ENCODE results near the gene PPP1R26.

DNA sequence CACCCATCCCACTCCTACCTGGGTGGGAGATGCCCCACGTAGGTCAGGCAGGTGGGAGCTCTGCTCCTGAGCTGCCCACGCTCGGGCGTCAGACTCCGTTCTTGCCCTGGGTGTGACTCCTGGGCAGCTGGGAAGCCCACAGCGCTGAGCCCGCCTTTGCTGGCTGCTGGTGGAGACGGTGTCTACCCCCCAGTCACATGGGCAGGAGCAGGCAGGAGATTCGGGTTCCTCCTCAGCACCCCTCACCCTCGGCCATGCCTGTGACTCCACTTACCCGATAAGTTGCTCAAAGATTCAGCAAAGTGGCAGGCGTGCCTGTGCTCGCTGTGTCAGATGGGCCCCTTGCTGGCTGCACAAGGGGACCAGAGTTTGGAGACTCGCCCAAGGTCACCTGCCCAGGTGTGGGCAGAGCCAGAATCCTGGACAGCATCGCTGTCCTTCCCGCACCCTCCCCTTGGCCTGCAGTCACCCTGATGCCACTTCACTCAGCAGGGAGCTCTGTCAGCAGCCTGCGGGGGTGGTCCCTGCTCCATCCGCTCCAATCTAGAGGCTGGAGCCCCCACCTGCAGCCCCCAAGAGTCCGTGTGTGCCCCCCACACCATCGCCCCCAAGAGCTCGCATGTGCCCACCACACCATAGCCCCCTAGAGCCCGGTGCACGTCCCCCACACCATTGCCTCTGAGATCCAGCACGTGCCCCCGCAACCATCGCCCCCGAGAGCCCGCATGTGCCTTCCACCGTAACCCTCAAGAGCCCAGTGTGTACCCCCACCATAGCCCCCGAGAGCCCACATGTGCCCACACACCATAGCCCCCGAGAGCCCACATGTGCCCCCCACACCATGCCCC is 45.9 kb downstream of the PPP1R26 start:
- TF ChIP-seq, protein P1, sequence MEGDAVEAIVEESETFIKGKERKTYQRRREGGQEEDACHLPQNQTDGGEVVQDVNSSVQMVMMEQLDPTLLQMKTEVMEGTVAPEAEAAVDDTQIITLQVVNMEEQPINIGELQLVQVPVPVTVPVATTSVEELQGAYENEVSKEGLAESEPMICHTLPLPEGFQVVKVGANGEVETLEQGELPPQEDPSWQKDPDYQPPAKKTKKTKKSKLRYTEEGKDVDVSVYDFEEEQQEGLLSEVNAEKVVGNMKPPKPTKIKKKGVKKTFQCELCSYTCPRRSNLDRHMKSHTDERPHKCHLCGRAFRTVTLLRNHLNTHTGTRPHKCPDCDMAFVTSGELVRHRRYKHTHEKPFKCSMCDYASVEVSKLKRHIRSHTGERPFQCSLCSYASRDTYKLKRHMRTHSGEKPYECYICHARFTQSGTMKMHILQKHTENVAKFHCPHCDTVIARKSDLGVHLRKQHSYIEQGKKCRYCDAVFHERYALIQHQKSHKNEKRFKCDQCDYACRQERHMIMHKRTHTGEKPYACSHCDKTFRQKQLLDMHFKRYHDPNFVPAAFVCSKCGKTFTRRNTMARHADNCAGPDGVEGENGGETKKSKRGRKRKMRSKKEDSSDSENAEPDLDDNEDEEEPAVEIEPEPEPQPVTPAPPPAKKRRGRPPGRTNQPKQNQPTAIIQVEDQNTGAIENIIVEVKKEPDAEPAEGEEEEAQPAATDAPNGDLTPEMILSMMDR (IDR thresholded peaks at IDR 0.05): no peak
- TF ChIP-seq EP300 (IDR thresholded peaks at IDR 0.05): no peak

All from tibial nerve (tissue), 4 donors.